Measurements from ENCODE around the gene SAMD4A.
"Not testable (repeated sequence)": the region's sequence is repeated elsewhere in the genome, so short reads cannot be mapped to it uniquely, and the experiment has no call there.

The SAMD4A gene

DNA sequence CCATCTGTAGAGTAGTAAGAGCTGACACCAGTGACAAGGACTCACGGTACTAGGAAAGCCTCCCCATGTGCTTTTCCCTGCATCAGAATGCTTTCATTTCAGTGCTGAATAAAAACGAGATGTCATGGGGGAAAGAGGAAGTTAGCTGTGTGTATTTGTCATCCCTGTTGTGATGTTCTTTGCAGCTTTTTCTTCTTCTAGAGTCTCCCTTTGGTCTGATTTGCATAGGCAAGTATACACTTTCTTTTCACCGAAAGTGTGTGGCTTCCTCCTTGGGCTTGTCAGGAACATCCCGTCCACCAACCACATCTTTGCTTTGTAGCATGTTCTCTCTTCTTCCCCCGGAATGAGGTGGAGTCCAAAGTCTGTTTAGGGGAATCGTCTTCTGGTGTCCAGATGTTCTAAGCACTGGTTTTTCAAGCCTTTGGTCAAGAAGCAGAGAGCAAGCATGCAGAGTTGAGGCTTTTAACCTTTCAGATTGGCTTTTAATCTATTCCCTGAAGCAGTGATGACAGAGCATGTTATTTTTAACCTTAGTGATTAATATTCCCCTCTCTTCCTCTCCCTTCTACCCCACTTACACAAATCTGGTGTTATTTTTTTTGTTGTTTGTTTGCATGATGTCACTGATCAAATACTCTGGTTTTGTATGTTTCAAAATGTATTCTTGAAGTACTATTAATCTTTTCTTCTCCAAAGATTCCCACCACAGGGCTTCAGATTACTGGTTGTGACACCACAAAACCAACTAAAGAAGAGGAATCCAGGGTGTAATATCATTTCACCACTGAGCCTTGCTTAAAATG lies 163.4 kb downstream of the SAMD4A start:
- DNase-seq (ENCODE audit: low read depth in 3 of 3), result no peak

GRCh38 chr14:54734966-54735365 lies 168.0 kb downstream of the SAMD4A start:
- no peak for DNase-seq (ENCODE audit: low read depth in 3 of 3)

DNA sequence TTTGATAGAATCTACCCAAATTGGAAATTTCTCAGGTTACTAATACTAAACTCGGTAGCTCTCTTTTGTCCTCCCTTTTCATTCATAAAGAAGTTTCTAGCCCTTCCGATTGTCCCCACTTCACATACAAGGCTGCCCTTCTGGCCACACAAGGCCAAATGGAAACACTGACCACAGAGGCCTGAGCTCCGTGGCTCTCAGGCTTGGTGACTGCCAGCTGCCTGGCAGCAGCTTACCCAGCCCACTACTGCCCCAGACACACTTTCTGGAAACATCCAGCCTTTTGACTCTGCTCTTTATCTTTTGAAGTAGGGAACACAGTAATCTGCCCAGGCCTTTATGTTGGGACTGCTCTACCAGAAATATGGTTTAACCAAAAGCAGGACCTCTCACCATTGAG lies 168.5 kb downstream of the SAMD4A start:
- DNase-seq (ENCODE audit: low read depth in 3 of 3), result no peak

GRCh38 chr14:54737132-54737711 lies 170.3 kb downstream of the SAMD4A start:
- DNase-seq (ENCODE audit: low read depth in 3 of 3), result no peak

DNA sequence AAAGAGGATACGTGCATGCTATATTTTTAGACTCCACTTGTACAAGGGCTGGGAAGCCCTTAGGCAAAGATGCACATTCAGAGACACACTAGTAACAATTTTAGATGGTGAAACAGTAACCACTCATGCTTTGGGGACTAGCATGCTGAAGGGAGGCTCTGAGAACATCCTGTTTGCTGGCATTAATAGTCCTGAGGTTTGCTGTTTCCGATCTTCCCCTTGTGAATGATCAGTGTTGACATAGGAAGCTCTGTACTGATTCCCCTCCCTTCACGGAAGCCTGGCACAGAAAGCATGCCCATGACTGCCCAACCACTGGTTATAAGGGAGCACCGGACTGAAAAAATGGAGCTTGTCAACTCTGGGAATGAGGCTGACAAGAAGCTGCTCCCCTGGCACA lies 171.1 kb downstream of the SAMD4A start:
- no peak for DNase-seq (ENCODE audit: low read depth in 3 of 3)

DNA sequence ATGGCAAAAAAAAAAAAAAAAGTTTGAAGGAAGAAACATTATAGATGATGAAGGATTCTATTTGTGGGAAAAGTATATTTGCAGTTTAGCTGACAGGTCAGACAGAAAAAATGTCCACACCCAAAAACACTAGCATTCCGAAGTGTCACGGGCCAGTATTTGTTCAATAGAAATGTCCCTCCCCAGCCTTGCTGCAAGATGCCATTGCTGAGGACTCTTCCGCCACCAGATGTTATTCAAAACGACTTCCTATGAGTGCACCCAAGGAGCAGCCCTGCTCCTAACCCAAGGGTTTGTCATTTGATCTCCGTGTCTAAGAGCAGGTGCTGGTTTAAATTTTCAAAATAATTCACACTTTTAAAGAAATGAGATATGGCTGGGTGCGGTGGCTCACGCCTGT lies 172.6 kb downstream of the SAMD4A start:
- DNase-seq (ENCODE audit: low read depth in 3 of 3), result no peak

DNA sequence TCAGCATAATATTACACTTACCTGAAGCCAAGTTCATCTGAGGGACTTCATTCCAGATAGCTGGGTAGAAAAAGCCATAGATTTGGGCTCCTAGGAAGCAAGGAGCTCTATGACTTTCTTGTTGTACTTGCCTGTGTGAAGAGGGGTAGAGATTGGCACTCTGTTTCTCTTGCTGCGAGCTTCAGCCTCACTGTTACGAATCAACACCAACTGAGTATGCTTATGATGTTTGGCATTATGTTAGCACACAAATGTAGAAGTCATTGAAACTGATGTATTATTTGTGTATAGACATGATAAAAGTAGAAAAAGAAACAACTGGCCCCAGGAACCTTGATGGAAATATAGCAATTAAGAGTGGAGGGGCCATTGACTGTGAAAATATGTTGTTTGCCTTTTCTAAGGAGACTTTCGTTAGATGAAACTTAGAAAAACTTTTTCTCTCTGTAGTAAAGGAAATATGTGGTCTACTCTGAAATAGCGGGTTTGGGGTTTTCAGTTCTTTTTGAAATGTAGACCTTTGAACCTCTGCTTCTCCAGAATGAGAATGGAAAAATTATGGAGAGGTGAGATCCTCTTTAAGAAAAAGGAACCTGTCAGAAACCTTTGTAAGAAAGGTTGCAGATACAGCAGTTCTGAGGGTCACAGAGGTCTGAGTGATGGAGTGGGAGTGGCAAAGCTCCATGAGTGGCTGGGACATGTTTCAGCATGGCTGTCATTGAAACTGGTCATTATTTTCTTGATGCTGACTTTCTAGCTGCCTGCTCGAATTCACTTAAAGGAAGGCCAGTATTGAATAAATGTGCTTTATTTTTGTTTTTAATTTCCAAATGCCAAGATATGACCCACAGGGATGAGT lies 175.8 kb downstream of the SAMD4A start:
- DNase-seq (ENCODE audit: low read depth in 3 of 3), result no peak

GRCh38 chr14:54743382-54743781 lies 176.5 kb downstream of the SAMD4A start:
- DNase-seq (ENCODE audit: low read depth in 3 of 3), result no peak

DNA sequence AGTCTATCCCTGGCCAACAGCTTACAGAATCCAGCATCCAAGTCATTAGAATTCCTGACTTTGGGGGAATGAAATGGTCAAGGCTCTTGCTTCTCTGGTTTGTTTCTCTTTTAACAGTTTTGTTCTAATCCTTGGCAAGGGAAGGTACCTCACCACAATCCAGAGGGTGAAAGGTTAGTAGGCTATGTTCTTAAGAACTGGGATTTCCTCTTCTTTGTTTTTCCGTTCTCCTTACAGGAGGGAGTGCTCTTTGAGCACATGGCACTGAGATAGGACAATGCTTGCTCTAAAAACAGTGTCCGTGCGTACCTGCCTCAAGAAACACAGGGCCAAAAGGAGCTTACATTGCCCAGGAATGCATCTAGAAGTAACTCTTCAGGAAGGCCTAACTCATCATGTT lies 179.1 kb downstream of the SAMD4A start:
- DNase-seq (ENCODE audit: low read depth in 3 of 3), result no peak

DNA sequence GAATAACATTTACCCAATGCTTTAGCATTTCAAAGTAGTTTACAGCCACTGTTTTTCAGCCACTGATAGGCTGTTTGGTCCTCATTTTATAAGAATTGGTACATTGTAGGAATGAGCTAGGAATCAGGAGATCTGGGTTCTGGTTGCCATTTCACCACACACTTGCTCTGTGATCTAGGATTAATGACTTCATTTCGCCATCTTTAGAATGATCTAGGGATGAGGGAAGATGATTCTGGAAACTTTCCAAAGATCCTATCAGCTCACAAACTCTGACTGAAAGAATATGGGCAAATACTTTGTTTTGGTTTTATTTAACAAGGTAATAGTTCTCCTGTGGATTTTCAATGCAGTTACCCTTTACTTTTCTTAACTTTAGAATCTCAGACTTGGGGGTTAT lies 180.7 kb downstream of the SAMD4A start:
- DNase-seq (ENCODE audit: low read depth in 3 of 3), result no peak

GRCh38 chr14:54749180-54749579 lies 182.3 kb downstream of the SAMD4A start:
- no peak for DNase-seq (ENCODE audit: low read depth in 3 of 3)

DNA sequence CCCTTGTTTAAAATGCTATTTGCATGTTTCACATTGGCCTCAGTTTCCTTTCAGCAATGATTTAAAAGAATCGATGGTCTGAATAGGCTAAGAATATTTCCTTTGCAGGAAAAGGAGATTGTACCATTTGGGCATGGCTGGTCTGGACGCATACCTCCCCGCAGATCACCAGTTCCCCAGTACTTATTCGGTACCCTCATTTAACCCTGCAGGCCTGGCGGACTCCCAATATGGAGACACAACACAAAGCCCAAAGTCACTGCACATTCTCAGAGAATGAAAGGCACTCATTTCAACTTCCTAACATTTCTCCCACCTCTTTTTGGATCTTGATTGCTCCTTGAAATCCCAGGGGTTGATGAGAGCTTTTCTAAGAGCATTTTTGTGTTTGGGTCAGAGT lies 182.8 kb downstream of the SAMD4A start:
- no peak for DNase-seq (ENCODE audit: low read depth in 3 of 3)

- not testable (repeated sequence) for DNase-seq (ENCODE audit: low read depth in 3 of 3)
Measured at GRCh38 chr14:54752611-54753010, 185.7 kb downstream of the SAMD4A start.

DNA sequence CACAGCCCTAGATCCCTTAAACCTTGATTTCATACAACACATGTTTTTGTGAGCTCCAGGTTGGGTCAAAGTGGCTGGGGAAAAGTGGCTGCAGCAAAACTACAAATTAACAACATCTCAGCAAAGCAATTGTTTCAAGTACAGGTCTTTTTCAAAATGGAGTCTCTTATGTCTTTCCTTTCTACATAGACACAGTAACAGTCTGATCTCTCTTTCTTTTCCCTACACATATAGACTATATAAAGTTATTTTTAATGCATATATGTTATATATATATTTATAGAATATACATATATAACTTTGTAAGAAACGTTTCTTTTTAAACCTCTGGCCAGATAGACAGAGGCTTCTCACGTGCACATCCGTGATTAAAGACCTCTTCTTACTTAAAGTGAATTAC lies 186.5 kb downstream of the SAMD4A start:
- not testable (repeated sequence) for DNase-seq (ENCODE audit: low read depth in 3 of 3)

- no peak for DNase-seq (ENCODE audit: low read depth in 3 of 3)
Measured at GRCh38 chr14:54754116-54754622, 187.2 kb downstream of the SAMD4A start.

- no peak for DNase-seq (ENCODE audit: low read depth in 3 of 3)
Measured at GRCh38 chr14:54754623-54755386, 187.9 kb downstream of the SAMD4A start.

- DNase-seq (ENCODE audit: low read depth in 3 of 3), result no peak
Measured at GRCh38 chr14:54756656-54757392, 189.9 kb downstream of the SAMD4A start.

GRCh38 chr14:54758041-54758440 lies 191.1 kb downstream of the SAMD4A start:
- DNase-seq (ENCODE audit: low read depth in 3 of 3), result no peak

GRCh38 chr14:54759982-54760585 lies 193.2 kb downstream of the SAMD4A start:
- no peak for DNase-seq (ENCODE audit: low read depth in 3 of 3)

GRCh38 chr14:54760866-54761575 lies 194.1 kb downstream of the SAMD4A start:
- DNase-seq (ENCODE audit: low read depth in 3 of 3), result no peak

Data from stimulated activated CD4-positive, alpha-beta T cell treated with anti-CD3 and anti-CD28 coated beads, TNF-alpha, amount 100 ng/mL, for 4 hours (primary cell).